NCI-H1048 (cell line): ENCODE results near the gene ZNF75A.
"Not testable (repeated sequence)": the region's sequence is repeated elsewhere in the genome, so short reads cannot be mapped to it uniquely, and the experiment has no call there.

Experiments used
- DNase-seq: peaks from one replicate; lab custom pipeline; 2025; lab: John Stamatoyannopoulos, UW

ZNF75A gene

DNA sequence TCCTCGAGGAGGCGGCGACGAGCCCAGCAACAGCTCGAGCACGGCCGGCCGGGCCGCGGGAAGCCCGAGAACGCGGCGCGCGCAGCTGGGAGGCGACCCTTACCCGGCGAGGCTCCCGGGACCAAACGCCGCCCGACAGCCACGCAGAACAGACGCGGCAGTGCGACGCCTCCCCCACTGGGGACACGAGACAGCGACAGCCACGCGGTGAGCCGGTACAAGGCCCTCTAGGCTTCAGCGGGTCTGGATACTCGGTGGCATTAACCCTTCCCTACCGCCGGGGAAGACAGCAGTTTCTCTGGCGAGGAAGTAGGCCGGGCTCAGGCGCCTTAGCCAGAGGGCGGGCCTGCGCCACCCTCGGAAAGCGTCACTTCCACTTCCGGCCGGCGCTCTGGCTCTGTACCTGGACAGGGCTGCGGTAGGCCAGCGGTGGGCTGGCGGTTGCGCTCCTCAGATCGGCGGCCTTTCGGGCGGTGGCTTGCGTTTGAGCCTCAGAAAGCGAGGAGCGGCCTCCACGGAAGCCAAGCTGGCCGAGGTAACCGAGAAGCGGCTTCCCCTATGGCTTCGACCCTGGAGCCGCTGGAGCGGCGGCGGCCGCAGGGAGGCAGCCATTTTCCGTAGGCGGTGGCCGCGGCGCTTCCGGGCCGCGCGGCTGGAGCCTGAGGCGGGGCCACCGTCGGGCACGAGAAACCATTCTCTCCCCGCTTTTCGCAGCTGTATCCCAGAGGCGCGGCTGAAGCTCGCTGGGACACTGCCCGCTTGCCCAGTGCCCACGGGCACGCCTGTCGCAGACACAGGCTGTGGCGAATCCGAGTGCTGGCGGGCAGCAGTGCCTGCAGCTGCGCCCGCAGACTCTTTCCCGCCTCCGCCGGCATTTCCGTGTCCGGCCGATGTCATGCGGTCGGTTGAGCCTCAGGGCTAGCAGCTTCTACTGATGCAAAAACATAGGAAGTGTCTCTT is at the start of gene ZNF75A, which contains the start of gene TIGD7:
Gene ZNF75A, plus strand, starts transcription at position 389 of the 960 bp plus-strand sequence. CDS start 2,932 bp downstream, outside the sequence.
Gene TIGD7, minus strand, starts transcription at position 322 of the 960 bp plus-strand sequence. CDS start 4,816 bp downstream, outside the sequence.
- DNase-seq = no peak

- no peak for DNase-seq
Observed at GRCh38 chr16:3256146-3256865, 49.0 kb upstream of the ZNF75A start, which contains the start of gene MEFV. Gene MEFV, minus strand, starts transcription at chr16:3256633. Its CDS starts 46 bp downstream, at chr16:3256587.

DNA sequence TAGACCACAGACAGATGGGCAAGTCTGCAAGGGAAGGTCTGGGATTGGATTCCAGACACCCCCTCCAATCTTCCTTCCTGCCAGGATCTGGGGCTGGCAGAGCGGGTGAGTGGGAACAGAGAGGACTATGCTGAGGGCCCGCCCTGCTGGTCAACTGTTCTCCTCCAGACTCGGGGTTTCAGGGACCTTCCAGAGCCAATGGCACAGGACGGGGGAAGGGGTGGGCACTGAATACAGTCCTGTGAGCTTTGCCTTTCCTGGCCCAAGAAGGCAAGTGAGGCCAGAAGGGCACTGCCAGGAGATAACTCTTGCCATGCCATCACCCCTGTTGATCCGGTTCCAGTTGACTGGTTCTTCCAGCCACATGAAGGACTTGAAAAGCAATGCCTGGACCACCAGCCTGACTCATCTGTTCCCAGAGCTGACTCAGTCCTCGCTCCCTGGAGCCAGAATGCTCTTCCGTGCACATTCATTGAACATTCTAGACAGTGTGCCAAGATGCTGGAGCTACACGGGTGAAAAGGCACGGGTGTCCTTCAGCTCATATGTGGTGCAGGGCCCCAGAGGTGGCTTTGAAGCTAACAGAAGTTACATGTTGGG is 48.3 kb upstream of the ZNF75A start:
- no peak for DNase-seq

- DNase-seq = no peak
Observed at GRCh38 chr16:3259836-3260235, 45.5 kb upstream of the ZNF75A start.

DNA sequence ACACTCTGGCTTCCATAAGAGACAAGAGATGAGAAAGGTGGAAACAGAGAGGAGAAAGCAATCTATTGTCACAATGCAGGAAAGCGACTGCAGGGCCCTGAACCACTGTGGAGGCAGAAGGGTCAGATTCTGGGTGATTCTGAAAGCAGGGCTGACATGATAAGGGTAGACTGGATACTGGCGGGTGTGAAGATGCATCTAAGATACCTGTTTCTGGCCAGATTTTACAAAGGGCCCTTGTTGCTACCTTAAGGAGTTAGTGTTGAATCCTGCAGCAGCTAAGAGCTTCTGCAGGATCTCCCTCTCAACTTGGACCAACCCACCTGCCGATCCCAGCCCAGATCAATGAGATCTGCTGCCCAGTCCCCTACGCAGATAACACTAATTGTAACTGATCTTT is 42.8 kb upstream of the ZNF75A start:
- no peak for DNase-seq

GRCh38 chr16:3264137-3265036 is 40.9 kb upstream of the ZNF75A start:
- peak; percentile 69 for DNase-seq

- no peak for DNase-seq
Observed at GRCh38 chr16:3266873-3267537, 38.3 kb upstream of the ZNF75A start.

GRCh38 chr16:3268294-3268693 is 37.0 kb upstream of the ZNF75A start:
- DNase-seq = no peak

DNA sequence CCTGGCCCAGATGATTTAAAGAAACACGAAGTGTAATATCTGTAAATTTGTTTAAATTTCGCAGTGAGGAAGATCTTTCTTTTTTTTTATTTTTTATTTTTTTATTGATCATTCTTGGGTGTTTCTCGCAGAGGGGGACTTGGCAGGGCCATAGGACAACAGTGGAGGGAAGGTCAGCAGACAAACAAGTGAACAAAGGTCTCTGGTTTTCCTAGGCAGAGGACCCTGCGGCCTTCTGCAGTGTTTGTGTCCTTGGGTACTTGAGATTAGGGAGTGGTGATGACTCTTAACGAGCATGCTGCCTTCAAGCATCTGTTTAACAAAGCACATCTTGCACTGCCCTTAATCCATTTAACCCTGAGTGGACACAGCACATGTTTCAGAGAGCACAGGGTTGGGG is 34.6 kb upstream of the ZNF75A start:
- DNase-seq = not testable (repeated sequence)

GRCh38 chr16:3271281-3271680 is 34.0 kb upstream of the ZNF75A start:
- DNase-seq = not testable (repeated sequence)

DNA sequence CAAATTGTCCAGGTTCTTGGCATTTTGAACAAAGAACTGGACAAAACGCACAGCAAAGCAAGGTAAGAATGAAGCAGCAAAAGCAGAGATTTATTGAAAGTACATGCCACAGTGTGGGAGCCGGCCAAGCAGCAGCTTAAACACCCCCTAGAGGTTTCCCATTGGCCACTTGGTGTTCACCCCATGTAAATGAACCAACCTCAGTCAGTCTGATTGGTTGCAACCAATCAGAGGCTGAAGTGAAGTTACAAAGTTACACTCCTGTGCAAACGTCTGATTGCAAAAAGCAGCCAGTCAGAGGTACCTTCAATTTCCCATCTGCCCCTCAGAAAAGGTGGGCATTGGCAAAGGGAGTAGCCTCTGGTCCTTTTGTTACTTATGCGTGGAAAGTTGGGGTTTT is 30.8 kb upstream of the ZNF75A start:
- DNase-seq = no peak

DNA sequence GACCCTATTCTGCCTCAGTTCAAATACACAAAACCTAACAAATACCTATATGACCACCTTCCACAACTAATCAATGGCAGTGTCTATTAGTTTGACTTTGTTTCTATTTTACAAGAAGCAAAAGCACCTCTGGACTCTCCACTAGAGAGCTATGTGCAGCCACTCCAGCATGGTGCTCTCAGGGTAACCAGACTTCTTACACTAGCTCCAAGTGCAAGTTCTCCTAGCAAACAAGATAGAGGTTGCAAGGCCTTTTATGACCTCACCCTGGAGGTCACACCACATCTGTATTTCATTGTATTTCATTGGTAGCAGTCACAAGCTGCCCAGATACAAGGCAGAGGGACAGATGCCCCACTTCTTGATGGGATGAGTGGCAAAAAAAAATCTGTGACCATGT is 30.4 kb upstream of the ZNF75A start:
- DNase-seq = no peak

- DNase-seq = no peak
Observed at GRCh38 chr16:3276679-3277078, 28.6 kb upstream of the ZNF75A start.

GRCh38 chr16:3281222-3281820 is 24.0 kb upstream of the ZNF75A start:
- no peak for DNase-seq

GRCh38 chr16:3282103-3282729 is 23.1 kb upstream of the ZNF75A start:
- DNase-seq = no peak

DNA sequence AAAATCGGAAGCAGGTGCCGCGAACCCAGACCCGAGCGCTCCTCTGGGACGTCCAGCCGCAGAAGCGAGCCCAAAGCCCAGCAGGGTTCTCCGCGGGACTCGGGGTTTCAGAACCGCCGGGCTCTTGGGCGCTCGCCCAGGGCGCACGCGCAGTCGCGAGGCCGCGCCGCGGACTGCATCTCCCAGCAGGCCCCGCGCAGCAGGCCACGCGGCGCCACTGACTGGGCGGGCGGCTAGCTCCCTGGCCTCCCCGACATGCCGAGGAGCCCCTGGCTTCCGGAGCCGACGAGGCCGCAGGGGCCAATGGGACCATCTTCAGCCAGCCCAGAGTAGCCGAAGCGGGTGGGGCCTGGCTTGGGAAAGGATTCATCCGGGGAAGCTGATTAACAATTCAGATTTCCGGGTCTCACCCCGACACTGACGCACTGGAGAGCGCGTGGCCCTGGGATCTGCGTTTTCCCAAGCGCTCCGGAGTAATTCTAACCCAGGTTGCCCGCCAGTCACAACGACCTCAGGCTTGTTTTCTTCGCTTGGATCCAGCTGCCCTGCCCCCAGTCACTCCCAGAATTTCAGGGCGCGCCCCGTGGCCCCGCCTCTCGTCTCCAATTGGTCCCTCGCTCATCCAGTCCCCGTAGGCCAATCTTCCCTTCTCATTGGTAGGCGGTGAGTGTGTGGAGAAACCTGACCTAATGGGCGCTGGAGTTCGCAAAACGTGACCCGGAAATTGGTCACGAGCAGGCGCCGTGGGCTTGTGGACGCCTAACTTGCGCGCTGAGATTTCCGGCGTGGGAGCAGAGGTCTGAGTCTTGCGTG is 22.4 kb upstream of the ZNF75A start, which contains the start of gene ZNF263:
Gene ZNF263, plus strand, starts transcription at position 762 of the 813 bp plus-strand sequence. CDS start 328 bp downstream, outside the sequence.
- DNase-seq = peak; percentile 82

DNA sequence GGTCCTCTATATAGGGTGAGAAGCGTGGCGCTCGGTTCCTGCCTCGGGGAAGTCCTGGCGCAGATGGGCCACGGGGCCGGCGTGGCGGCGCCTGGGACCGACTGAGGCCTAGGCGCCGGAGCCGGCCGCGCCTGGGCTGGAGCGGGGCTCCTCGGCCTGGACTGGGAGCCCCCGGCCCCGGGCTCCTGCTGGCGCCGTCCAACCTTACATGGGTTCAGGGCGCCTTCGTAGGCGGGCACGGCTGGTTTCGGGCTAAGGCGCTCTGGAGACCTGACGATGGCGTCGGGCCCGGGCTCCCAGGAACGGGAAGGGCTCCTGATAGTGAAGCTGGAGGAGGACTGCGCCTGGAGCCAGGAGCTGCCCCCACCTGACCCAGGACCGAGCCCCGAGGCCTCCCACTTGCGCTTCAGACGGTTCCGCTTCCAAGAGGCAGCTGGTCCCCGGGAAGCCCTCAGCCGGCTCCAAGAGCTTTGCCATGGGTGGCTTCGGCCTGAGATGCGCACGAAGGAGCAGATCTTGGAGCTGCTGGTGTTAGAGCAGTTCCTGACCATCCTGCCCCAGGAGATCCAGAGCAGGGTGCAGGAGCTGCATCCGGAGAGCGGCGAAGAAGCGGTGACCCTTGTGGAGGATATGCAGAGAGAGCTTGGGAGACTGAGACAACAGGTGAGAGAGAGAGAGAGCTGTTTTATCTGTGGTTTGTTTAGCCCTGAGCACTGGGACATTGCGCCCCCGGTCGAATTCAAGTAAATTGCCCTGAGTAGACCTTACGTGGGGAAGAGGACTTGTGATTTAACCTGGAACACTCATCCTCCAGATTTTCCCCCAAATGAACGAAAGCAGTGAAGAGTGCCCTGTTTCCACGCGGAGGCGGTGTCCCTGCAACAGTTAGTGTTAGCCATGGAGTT is 21.5 kb upstream of the ZNF75A start:
- DNase-seq = no peak

GRCh38 chr16:3285131-3285530 is 20.2 kb upstream of the ZNF75A start:
- DNase-seq = no peak
